Fibroblast of skin of left quadriceps (primary cell): ENCODE data around the gene CTAG2.
"Not testable (repeated sequence)": the region's sequence is repeated elsewhere in the genome, so short reads cannot be mapped to it uniquely, and the experiment has no call there.

Source experiments
- DNase-seq, 2 experiments: peaks; one replicate each; pipeline ENCODE4 v3.0.0-alpha.2; 2013; ENCODE audit warnings: low read depth in 2 of 2

The CTAG2 gene

DNA sequence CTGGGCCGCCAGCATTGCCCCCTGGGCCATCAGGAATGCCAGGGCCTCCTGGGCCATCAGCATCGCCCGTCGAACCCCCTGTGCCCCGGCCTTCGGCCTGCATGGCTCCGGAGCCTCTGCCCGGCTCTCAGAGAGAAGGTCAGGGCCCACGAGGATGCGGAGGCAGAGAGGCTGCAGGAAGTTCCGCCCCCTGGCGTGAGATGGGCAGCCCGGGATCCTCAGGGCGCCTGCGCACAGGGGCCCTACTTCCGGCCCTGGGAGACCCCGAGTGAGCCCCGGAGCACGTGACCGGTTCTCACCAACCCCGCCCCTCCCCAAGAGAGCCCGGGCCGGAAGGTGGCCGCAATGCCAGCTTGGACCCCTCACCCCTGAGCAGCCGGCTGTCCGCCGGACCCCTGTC lies at the start of gene CTAG2:
CTAG2 (minus strand) TSS at position 167 of the 400 bp plus-strand sequence; CDS start at position 103, 64 bp downstream.
- not testable (repeated sequence) for DNase-seq

DNA sequence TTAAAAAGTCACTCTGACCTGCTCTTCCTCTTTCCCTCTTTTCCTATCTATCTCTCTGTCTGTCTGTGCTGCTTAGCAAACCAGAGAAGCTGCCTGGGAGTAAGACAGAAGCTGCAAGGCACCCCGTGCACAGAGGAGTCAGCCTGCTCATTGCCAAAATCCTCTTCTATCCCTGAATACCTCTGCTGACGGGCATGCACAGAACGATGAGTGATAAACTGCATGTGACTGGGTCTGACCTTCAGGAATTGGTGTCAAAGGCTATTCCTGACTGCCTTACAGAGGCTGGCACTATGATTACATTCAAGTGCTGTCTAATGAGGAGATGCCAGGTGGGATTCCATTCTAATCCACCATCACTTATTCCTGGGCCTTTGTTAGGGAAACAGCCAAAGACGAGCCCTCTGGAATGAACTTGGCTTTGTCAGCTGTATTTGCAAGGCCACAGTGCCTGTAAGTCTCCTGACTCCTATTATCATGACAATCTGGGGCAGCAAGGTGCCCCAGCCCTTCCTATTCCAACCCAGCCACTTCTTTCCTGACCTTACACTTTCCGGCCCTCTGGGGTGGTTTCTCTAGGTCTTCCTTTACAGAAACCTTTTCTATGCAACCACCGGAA lies 45.4 kb upstream of the CTAG2 start:
- DNase-seq, result no peak

DNA sequence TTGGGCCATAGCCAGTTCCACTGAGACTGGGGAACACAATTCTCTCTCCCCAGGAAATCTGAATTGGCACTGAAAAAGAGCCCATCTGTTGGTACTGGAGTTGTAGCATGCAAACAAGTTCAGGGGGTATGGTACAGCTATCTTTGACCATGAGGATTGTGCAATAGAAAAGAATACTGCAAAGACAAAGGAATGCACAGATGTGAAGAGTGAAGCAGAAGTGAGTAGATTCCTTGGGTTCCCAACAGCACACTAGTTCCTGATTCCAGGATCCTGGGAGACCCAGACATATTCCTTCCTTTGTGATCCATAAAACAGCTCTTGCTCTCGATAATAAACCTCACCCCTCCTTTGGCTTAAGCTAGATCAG lies 43.3 kb upstream of the CTAG2 start:
- DNase-seq, result peak in 1 of 2 experiments; percentile 16

DNA sequence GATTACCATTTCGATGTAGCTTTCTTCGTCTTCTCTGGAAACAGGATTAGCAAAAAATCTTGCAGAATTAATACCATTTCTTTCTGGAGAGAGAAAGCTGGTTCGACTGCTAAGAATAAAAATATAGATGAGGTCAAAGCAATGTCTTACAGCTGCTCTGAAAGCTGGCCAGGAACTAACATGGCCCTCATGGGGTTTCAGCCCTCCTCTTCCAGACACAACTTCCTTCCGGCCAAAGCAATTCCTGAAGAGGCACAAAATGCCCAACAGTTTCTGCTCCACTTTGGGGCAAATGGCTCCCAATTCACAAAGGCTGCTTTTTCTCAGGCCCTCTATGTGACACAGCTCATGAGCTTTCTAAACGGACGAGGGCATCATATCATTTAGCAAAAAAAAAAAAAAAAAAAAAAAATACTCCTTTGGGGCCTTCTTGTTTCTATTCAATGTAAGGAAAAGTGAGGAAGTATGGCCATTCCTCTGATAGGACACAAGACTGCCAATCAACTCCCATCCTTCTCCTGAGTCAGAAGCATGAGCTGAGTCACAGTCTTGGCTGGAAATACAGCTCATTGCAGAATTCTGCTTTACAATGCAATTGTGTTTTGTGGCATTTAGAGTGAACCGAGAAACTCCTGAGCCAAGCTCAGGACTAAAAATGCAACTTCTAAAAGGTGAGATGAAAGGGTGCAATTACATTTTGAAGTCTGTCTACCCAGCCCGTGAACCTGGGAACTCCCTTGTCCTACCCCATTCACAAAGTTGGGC lies 42.7 kb upstream of the CTAG2 start:
- peak in 1 of 2 experiments; percentile 54 for DNase-seq

DNA sequence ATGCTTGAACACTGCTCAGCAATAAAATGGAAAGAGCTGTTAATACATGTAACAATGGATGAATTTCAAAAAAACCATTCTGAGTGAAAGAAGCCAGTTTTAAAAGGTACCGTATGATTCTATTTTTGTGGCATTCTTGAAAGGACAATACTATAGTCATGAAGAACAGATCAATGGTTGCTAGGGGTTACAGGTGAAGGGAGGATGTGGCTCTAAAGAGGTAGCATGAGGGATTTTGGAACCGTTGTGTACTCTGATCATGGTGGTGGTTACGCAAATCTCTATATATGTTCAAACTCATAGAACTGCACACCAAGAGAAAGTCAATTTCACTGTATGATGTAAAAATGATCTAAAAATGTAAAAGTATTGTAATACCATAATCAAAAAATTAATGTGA lies 40.0 kb upstream of the CTAG2 start:
- no peak for DNase-seq

DNA sequence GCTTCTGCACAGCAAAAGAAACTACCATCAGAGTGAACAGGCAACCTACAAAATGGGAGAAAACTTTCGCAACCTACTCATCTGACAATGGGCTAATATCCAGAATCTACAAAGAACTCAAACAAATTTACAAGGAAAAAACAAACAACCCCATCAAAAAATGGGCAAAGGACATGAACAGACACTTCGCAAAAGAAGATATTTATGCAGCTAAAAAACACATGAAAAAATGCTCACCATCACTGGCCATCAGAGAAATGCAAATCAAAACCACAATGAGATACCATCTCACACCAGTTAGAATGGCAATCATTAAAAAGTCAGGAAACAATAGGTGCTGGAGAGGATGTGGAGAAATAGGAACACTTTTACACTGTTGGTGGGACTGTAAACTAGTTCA lies 37.1 kb upstream of the CTAG2 start:
- DNase-seq, result not testable (repeated sequence)

DNA sequence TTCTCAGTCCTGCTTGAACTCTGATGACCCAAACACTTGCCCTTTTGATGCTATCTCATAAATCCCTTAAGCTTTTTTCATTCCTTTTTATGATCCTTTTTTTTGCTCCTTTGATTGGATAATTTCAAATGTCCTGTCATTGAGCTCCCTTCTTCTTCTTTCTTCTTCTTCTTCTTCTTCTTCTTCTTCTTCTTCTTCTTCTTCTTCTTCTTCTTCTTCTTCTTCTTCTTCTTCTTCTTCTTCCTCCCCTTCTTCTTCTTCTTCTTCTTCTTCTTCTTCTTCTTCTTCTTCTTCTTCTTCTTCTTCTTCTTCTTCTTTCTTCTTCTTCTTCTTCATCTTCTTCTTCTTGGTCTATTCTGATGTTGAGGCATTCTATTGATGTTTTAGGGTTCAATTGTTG lies 18.7 kb upstream of the CTAG2 start:
- DNase-seq, result not testable (repeated sequence)

DNA sequence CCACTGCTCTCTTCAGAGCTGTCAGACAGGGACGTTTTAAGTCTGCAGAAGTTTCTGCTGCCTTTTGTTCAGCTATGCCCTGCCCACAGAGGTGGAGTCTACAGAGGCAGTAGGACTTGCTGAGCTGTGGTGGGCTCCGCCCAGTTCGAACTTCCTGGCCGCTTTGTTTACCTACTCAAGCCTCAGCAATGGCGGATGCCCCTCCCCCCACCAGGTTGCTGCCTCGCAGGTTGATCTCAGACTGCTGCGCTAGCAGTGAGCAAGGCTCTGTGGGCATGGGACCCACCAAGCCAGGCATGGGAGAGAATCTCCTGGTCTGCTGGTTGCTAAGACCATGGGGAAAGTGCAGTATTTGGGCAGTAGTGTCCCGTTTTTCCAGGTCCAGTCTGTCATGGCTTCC lies 17.5 kb upstream of the CTAG2 start:
- DNase-seq, result not testable (repeated sequence)

DNA sequence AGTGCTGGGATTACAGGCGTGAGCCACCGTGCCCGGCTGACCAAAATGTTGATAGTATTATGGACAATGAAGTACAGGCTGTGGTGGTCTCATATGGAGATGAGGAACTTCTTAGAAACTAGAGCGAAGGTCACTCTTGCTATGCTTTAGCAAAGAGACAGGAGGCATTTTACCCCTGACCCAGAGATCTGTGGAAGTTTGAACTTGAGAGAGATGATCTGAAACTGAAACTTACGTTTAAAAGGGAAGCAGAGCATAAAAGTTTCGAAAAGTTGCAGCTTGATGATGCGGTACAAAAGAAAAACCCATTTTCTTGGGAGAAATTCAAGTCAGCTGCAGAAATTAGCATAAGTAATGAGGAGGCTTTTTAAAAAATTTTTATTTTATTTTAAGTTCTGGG lies 8.5 kb upstream of the CTAG2 start:
- DNase-seq, result no peak

DNA sequence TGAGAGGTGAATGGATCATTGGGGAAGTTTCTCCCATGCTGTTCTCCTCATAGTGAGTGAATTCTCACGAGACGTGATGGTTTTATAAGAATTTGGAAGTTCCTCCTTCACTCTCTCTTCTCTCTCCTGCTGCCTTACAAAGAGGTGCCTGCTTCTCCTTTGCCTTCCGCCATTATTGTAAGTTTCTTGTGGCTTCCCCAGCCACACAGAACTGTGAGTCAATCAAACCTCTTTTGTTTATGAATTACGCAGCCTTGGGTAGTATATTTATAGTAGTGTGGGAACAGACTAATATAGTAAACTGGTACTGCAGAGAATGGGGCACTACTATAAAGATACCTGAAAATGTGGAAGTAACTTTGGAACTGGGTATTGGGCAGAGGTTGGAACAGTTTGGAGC lies 7.8 kb upstream of the CTAG2 start:
- no peak for DNase-seq

DNA sequence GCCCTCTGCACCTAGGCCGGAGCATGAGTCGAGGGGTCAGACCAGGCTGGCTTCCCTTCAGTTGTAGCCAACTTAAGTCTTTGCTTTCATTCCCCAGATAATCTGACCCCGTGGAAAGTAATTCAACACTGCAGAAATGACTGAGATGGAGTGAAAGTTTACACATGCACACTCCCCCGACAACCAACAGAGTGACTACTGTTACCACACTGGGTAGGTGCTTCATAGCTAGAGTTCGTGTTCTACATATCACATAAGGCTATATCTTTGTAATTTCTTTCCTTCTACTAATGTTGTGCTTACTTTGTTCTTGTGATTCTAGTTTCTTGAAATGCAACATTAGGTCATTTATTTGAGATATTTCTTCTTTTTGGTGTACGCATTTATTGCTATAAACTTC lies 7.2 kb upstream of the CTAG2 start:
- no peak for DNase-seq

DNA sequence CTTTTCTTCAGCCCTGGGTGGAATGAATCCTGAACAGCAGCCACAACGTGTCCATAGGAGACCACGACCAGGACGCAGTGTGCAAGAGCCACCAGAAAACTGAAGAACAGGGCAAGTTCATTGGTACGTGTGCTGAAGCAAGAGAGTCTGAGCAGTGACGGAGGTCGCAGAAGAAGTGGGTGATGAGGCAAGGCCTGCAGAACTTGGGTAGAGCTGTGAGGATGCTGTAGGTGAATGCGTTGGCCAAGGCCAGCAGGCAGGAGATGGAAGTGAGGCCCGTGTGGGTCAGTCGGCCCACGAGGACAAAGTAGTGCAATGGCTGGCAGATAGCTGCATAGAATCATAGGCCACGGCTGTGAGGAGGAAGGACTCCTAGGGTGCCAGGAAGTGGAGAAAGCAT lies 5.6 kb upstream of the CTAG2 start:
- no peak for DNase-seq

DNA sequence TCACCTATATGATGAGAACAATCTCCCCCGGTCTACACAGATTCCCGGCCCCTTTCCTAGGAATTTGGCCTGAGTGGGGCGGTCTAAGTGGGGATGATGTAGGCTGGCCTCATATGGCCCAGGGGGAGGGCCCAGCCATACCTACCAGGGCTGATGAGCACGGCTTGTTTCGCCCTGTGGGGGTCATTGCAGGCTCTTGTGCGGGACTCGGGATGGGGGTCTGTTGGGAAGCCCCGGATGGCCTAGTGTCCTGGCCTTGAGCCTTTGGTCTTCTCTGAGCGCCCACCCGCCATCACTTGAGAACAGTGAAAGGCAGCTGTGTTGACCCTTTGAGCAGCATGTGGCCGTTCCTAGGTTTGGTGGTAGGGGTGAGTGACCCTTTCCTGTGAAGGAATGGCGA lies 4.8 kb upstream of the CTAG2 start:
- no peak for DNase-seq

DNA sequence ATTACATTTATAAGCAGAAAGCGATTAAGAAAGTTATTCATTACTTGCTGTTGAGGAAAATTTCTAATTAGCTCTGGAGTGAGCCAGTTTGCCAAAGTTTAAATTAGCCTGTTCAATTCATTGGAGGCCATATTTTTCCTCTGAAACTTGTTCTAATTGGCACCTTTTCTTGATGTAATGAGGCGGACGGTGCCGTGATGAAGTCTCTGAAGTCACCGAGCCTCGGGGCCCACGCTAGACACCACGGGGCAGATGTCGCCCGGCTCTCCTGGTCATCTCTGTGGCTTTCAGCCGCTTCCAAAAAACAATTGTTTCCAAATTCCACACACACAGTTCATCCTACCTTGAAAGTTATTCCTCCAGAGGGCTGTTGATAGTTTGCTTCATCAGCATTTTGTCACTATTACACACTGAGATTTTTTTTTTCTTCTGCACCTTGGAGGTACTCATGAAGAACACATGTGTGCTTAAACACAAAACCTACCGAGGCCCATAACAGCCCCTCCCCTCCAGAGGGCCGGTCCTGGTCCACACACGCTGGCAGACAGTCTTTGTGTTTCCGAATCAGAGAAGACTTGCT lies 3.9 kb upstream of the CTAG2 start:
- no peak for DNase-seq

DNA sequence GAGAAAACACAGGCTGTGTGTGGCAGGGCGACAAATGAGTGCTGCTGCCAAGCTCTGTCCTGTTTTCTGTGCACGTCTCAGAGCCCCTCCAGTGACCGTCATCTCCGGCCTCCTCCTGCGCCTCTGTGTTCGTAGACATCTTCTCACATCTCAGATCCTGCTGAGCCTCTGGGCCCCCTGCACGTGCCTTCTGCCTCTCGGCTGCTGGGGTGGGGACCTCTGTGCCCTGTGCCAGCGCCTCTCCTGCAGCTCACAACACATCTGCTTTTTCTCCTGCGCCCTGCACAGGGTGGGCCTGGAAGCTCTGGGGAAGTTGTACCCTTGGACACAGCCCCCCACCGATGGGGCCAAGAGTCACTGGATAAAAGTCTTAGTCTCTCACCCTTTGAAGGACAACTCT lies 2.4 kb upstream of the CTAG2 start:
- DNase-seq, result no peak

DNA sequence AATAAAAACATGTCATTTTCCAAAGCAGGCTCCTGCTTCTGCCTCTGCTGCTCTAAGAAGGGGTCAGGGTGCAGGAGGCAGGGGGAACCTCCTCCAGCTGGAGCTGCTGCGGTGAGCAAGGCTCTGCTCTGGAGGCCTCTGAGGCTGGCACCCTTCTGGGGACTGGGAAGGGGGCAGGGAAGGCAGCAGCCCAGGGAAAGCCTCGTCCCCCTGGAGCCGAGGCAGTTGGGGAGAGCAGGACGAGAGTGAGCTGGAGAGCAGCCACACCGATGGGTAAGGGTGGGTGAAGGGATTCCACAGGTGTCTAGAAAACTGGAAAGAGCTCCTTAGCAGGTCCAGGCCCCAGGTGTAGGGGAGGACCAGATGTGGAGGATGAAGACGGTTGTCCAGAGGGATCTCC lies 2.0 kb upstream of the CTAG2 start:
- DNase-seq, result no peak

DNA sequence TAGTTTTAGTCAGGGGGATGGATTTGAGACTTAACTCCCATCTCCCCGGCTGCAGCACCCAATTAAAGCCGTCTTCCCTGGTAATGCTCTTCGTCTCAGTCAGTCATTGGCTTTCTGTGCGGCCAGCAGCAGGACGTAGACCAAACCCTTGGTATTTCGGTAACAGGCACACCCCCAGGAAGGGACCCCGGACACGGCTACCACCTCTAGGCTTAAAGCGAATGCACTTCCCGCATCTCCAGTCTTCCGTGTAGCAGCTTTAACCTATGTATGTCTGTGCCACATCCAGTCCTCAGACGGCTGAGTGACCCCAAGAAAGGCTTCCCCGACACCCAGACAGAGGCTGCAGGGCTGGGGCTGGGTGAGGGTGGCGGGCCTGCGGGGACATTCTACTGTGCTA lies 1.5 kb upstream of the CTAG2 start:
- no peak for DNase-seq

DNA sequence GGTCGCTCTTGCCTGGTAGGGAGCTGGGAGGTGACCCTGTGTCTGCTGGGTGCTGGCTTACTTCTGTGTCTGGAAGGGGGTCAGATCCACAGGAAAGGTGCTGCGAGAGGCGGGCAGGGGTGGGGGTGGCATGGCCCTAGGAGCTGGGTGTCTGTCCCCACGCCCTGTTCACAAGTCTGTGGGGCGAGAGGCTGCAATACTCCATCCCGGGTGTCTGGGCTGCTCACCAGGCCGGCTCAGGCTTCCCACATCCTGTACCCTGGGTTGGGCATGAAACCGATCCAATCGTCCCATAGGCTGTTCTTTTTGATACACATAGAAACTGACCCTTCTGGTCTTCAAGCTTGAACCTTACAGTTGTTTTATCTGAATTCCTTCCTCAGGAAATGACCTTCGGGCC lies 993 bp upstream of the CTAG2 start:
- DNase-seq, result no peak

DNA sequence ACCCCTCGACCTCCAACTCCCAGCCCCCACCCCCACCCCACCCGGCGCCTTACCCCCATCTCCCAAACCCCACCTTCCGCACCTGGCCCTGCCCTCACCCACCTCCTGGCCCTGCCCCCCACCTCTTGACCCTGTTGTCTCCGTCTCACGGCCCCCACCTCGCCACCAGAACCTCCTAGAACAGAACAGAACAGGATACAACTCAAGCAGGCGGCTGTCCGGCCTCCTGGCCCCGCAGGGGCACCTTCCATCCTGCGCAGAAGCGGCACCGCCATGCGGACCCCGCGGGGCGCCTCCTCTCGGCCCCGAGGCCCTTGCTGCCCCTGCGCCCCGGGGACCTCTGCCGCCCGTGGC lies 354 bp downstream of the CTAG2 start:
- no peak for DNase-seq

DNA sequence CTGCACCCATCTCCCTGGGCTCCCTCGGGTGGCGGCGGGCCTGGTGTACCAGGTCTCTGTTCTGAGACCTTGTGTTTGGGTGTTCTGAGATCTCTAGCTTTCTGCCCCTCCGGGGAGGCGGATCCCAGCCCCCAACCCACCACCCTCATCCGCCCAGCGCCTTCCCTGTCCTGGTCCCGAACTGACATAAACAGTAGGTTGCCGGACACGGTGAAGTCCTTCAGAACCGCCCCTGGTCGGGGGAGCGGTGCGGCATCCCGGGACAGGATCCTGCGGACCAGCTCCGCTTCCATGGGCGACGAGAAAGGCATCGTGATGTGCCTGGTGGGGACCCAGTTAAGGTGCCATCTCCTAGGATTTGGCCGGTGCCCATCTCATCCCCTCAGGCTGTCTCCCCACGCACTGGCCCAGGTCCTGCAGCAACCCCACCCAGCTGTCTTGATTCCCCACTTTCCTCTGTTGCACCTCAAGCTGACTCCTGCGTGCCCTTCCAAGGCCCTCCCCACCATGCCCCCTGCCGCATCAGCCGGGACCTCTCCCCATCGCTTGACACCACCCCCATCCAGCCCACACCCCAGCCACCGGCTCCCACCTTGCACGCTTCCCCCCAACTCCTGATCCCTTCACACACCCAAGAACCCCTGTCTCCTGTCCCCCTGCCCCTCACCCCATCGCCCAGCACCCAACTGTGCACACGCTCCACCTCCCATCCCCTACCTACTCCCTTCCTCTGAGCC lies 900 bp downstream of the CTAG2 start:
- no peak for DNase-seq

DNA sequence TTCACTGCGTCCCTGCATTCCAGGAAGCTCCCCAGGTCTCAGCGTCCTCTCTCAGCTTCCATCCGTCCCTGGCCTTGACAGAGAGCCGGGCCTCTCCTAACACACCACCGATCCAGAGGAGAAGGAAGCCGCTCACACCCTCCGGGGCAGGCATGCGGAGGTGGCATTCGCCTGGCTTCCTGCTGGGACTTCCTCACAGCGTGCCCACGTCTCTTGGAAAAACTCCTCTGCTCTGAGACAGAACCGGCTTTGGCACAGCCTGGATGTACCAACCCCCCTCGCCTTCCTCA lies 3.2 kb downstream of the CTAG2 start:
- no peak for DNase-seq

DNA sequence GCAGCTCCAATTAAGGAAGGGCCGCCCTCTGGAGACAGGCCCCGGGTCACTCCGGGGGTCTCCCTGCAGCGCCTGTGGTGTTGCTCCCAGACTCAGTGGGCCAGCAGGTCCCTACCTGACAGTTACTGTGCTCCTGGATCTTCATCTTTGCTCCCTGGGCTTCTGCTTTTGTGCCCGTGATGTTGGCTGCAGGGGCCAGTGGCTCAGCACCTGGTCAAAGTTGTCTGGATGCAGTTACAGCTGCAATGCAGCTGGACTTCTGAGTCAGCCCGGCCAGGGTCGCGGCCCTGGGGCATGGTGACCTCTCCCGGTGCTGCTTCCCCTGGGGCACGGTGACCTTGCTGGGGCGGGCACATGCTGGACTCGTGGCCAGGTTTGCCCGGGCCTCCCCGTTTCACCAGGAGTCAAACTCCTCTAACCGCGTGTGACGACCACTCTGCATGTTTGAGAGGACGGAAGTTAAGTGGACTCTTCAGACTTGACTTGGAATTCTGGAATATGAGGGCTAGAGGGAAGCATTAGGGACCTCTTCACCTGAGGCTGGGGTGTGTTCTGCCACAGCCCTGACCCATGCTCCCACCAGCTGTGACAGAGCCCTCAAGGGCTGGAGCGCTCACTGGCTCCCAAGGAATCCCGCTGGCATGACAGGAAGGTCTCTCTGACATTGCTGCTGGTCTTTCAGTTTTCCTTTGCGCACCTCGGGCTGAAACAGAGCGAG lies 3.7 kb downstream of the CTAG2 start:
- DNase-seq, result no peak
